ENCODE data around the gene ARHGEF5.
"Not testable (repeated sequence)": the region's sequence is repeated elsewhere in the genome, so short reads cannot be mapped to it uniquely, and the experiment has no call there.

Gene ARHGEF5

DNA sequence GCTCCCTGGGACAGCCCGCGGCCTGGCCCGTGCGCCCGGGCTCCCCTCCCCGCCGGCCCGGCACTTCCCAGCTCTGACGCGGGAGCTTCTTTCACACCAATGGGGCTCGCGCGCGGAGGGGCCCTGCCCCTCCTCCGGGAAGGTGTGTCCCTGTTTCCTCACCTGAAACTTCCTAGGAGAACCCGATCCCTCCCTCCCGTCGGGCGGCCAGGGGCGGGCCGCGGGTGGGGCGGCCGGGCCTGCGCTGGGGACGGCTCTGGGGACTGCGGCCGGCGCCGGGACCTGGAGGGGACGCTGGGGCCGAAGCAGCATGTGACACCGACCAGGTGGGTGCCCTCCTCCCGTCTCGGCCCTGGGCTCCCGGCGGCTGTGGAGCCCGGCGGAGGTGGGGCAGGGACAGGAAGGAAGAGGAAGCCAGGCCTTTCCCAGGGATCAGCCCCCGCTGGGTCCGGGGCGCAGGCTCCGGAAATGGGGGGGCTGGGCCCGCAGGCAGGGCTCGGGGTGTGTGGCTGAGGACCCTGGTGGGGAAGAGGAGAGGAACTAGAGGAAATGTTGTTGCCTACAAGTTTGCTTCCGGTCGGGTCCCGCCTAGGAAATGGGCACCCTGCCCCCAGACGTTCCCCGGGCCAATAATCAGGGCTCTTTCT, at the start of gene ARHGEF5:
ARHGEF5 (plus strand) TSS at position 227 of the 647 bp plus-strand sequence. CDS start 7,268 bp downstream, outside the sequence.
- not testable (repeated sequence) for H3K27me3 ChIP-seq (ENCODE audit: control insufficient read depth in 2 of 2, insufficient read depth in 2 of 2, low read length in 2 of 2); H3K9ac ChIP-seq (ENCODE audit: low read depth in 1 of 2, low read length in 2 of 2); H3K9me3 ChIP-seq (ENCODE audit: control insufficient read depth in 2 of 2, low read length in 2 of 2); H3K4me1 ChIP-seq (ENCODE audit: control insufficient read depth in 2 of 2, insufficient read depth in 2 of 2, low read length in 2 of 2); H3K27ac ChIP-seq (ENCODE audit: low read depth in 2 of 2, low read length in 2 of 2); H3K36me3 ChIP-seq (ENCODE audit: control insufficient read depth in 2 of 2, insufficient read depth in 2 of 2, low read length in 2 of 2)
- peak within 1 kb of the TSS in 1 of 2 donors; percentile 20 for H3K4me3 ChIP-seq (ENCODE audit: low read length in 2 of 2)

DNA sequence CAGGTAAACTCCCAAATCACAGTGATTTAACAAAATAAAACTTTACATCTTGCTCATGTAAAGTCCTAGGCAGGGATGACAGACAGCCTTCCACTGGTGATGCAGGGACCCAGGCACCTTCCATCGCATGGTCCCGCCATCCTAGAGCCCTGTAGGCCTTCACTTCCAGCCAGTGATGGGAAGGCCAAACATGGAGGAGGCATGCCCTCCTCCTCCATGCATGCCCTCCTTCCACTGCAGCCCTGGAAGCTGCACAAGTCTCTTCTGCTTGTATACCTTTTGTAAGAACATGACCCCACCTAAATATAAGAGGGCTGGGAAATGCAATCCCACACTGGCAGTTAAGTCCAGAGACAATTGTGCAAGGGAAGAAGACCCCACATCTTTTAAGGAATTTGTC, 45.5 kb upstream of the ARHGEF5 start:
- not testable (repeated sequence) for H3K9me3 ChIP-seq (ENCODE audit: control insufficient read depth in 2 of 2, low read length in 2 of 2); H3K4me3 ChIP-seq (ENCODE audit: low read length in 2 of 2); H3K4me1 ChIP-seq (ENCODE audit: control insufficient read depth in 2 of 2, insufficient read depth in 2 of 2, low read length in 2 of 2); H3K36me3 ChIP-seq (ENCODE audit: control insufficient read depth in 2 of 2, insufficient read depth in 2 of 2, low read length in 2 of 2); H3K9ac ChIP-seq (ENCODE audit: low read depth in 1 of 2, low read length in 2 of 2); H3K27ac ChIP-seq (ENCODE audit: low read depth in 2 of 2, low read length in 2 of 2); H3K27me3 ChIP-seq (ENCODE audit: control insufficient read depth in 2 of 2, insufficient read depth in 2 of 2, low read length in 2 of 2)

DNA sequence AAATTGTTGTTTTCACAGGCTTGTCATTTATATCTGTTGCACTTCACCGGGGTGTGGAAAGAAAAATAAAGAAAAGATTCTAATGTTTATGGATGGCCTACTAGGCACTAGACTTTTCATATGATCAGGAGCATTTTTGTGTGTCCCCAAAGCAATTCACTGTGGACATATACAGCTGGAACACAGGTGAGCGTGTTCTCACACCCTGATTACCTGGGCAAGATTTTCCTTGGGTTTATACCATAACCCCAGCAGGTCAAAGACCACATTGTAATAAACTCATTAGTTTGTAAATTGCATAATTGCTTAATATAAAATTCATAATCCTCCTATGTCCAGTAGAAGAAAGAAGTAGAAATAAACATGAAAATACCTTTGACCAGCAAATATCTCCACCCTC, 44.0 kb upstream of the ARHGEF5 start:
- H3K9ac ChIP-seq (ENCODE audit: low read depth in 1 of 2, low read length in 2 of 2); H3K4me1 ChIP-seq (ENCODE audit: control insufficient read depth in 2 of 2, insufficient read depth in 2 of 2, low read length in 2 of 2); H3K27me3 ChIP-seq (ENCODE audit: control insufficient read depth in 2 of 2, insufficient read depth in 2 of 2, low read length in 2 of 2); H3K36me3 ChIP-seq (ENCODE audit: control insufficient read depth in 2 of 2, insufficient read depth in 2 of 2, low read length in 2 of 2); H3K4me3 ChIP-seq (ENCODE audit: low read length in 2 of 2); H3K9me3 ChIP-seq (ENCODE audit: control insufficient read depth in 2 of 2, low read length in 2 of 2); H3K27ac ChIP-seq (ENCODE audit: low read depth in 2 of 2, low read length in 2 of 2): not testable (repeated sequence)

DNA sequence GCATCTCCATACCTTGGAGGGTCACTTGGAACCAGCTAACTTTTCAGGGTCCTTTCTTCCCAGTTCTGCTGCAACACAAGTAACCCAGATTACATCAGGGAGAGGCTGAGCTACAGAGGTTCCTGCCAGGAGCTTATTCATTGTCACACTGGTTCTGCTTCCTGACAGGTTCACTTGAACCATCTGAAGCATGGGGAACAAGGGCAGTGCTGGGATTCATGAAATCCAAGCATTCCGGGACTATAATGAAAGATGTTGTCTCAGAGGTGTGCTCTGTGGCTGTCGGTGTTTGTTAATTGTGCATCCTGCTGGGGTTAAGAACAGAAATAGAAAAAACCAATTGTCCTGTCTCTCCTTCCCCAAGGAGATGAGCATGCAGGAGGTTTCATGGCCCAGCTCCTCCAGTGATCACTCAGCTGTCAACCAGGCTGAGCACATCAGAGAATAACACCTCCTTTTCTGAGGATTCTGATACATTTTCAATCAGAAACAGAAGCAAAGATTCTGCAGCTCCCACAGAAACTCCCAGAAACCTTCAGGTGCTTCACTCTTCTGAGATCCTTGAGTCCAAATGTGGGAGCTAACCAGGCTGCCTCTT, 43.2 kb upstream of the ARHGEF5 start, which contains the start of gene OR2A1:
OR2A1 (plus strand) TSS at position 548 of the 598 bp plus-strand sequence. CDS start 5,706 bp downstream, outside the sequence.
- H3K27me3 ChIP-seq (ENCODE audit: control insufficient read depth in 2 of 2, insufficient read depth in 2 of 2, low read length in 2 of 2); H3K27ac ChIP-seq (ENCODE audit: low read depth in 2 of 2, low read length in 2 of 2); H3K9ac ChIP-seq (ENCODE audit: low read depth in 1 of 2, low read length in 2 of 2); H3K9me3 ChIP-seq (ENCODE audit: control insufficient read depth in 2 of 2, low read length in 2 of 2); H3K4me1 ChIP-seq (ENCODE audit: control insufficient read depth in 2 of 2, insufficient read depth in 2 of 2, low read length in 2 of 2); H3K4me3 ChIP-seq (ENCODE audit: low read length in 2 of 2); H3K36me3 ChIP-seq (ENCODE audit: control insufficient read depth in 2 of 2, insufficient read depth in 2 of 2, low read length in 2 of 2): not testable (repeated sequence)

DNA sequence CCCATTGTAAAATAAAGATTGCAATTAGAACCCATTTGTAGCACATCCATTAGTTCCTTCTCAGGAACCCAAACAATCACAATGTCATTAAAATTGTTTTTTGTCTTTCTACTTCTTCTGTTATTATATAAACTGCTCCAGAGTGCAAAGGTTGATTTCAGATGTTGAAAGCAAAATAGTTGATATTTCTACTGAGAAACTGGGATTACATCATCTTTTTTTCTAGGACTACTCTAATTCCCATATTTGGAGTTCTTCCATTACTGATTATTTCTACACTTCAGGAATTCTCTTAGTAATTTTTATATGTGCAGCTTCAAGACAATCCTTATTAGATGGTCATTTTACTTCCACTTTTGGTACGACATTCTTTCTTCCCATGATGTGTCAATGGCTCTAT, 37.7 kb upstream of the ARHGEF5 start:
- H3K9ac ChIP-seq (ENCODE audit: low read depth in 1 of 2, low read length in 2 of 2); H3K27ac ChIP-seq (ENCODE audit: low read depth in 2 of 2, low read length in 2 of 2); H3K36me3 ChIP-seq (ENCODE audit: control insufficient read depth in 2 of 2, insufficient read depth in 2 of 2, low read length in 2 of 2); H3K27me3 ChIP-seq (ENCODE audit: control insufficient read depth in 2 of 2, insufficient read depth in 2 of 2, low read length in 2 of 2); H3K4me1 ChIP-seq (ENCODE audit: control insufficient read depth in 2 of 2, insufficient read depth in 2 of 2, low read length in 2 of 2); H3K9me3 ChIP-seq (ENCODE audit: control insufficient read depth in 2 of 2, low read length in 2 of 2); H3K4me3 ChIP-seq (ENCODE audit: low read length in 2 of 2): not testable (repeated sequence)

DNA sequence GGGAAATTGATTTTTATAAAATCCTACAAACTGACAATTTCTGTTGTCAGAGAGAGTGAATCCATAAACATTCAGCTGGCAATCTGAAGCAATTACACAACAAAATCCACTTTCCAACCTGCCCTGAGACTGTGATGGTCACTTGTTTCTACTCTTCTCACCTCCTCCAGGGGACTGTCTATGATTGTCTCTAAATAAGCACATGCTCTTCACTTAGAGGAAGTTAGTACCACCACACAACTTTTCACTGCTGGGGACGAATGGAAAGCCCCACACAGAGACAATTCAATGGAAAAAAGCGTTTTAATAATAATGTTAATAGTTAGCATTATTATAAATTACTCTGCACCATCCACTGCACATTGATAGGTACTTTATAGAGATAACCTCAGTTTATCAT, 35.7 kb upstream of the ARHGEF5 start:
- not testable (repeated sequence) for H3K27me3 ChIP-seq (ENCODE audit: control insufficient read depth in 2 of 2, insufficient read depth in 2 of 2, low read length in 2 of 2); H3K36me3 ChIP-seq (ENCODE audit: control insufficient read depth in 2 of 2, insufficient read depth in 2 of 2, low read length in 2 of 2); H3K4me1 ChIP-seq (ENCODE audit: control insufficient read depth in 2 of 2, insufficient read depth in 2 of 2, low read length in 2 of 2); H3K27ac ChIP-seq (ENCODE audit: low read depth in 2 of 2, low read length in 2 of 2); H3K9me3 ChIP-seq (ENCODE audit: control insufficient read depth in 2 of 2, low read length in 2 of 2); H3K4me3 ChIP-seq (ENCODE audit: low read length in 2 of 2); H3K9ac ChIP-seq (ENCODE audit: low read depth in 1 of 2, low read length in 2 of 2)

DNA sequence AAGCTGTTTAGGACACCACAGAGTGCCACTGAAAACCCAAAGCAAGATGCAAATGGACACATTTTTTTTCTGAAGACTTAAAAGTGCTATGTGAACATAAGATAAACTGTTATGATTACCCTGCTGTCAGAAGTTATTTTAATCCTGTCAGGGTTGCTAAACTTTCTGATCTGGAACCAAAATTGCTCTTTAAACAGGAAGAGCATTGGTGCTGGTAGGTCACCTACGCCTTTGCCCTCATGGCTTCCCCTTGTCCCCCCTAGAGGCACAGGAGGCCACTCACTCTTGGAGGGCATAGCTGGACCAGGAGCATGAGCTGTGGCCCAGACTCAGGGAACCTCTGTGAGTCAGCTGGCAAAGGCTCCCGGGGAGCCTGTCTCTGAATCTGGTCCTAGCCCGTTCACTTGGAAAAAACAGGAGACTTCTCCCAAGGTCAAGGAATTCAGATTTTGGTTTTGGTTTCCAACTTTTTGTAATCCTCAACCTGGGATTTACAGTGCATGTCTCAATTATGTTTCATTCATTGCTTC, 33.5 kb upstream of the ARHGEF5 start:
- not testable (repeated sequence) for H3K27me3 ChIP-seq (ENCODE audit: control insufficient read depth in 2 of 2, insufficient read depth in 2 of 2, low read length in 2 of 2); H3K9me3 ChIP-seq (ENCODE audit: control insufficient read depth in 2 of 2, low read length in 2 of 2); H3K4me1 ChIP-seq (ENCODE audit: control insufficient read depth in 2 of 2, insufficient read depth in 2 of 2, low read length in 2 of 2); H3K9ac ChIP-seq (ENCODE audit: low read depth in 1 of 2, low read length in 2 of 2); H3K27ac ChIP-seq (ENCODE audit: low read depth in 2 of 2, low read length in 2 of 2); H3K36me3 ChIP-seq (ENCODE audit: control insufficient read depth in 2 of 2, insufficient read depth in 2 of 2, low read length in 2 of 2); H3K4me3 ChIP-seq (ENCODE audit: low read length in 2 of 2)

DNA sequence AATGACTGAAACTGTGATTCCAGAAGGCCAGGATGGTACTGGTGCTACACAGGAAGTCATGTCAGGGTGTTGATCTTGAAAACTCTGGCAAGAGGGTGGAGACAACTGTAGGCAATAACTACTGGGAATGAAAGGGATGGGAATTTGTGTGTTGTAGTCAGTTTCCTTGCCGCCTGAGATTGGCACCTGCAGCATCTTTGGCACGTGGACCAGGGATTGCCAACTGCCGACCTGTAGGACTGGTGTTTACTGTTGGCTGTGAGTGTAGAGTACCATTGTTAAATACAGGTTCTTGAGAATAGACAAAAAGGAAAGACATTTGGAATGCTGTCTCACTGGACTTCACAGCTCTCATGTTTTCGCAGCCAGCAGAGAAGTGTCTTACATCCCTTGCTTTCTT, 31.8 kb upstream of the ARHGEF5 start:
- H3K9ac ChIP-seq (ENCODE audit: low read depth in 1 of 2, low read length in 2 of 2); H3K27ac ChIP-seq (ENCODE audit: low read depth in 2 of 2, low read length in 2 of 2); H3K4me1 ChIP-seq (ENCODE audit: control insufficient read depth in 2 of 2, insufficient read depth in 2 of 2, low read length in 2 of 2); H3K4me3 ChIP-seq (ENCODE audit: low read length in 2 of 2); H3K9me3 ChIP-seq (ENCODE audit: control insufficient read depth in 2 of 2, low read length in 2 of 2); H3K36me3 ChIP-seq (ENCODE audit: control insufficient read depth in 2 of 2, insufficient read depth in 2 of 2, low read length in 2 of 2); H3K27me3 ChIP-seq (ENCODE audit: control insufficient read depth in 2 of 2, insufficient read depth in 2 of 2, low read length in 2 of 2): not testable (repeated sequence)

DNA sequence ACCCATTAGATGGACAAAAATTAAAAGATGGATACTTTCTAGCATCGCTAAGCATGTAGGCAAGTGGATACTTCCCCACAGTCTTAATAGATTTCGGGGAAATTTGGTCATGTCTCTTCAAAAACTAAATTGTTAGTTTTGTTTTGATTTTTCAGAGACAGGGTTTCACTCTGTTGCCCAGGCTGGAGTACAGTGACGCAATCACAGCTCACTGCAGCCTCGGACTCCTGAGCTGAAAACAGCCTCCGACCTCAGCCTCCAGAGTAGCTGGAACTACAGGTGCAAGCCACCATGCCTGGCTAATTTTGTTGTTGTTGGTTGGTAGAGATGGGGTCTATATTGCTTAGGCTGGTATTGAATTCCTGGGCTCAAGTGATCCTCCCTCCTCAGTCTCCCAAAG, 29.3 kb upstream of the ARHGEF5 start:
- not testable (repeated sequence) for H3K4me3 ChIP-seq (ENCODE audit: low read length in 2 of 2); H3K9ac ChIP-seq (ENCODE audit: low read depth in 1 of 2, low read length in 2 of 2); H3K4me1 ChIP-seq (ENCODE audit: control insufficient read depth in 2 of 2, insufficient read depth in 2 of 2, low read length in 2 of 2); H3K27ac ChIP-seq (ENCODE audit: low read depth in 2 of 2, low read length in 2 of 2); H3K9me3 ChIP-seq (ENCODE audit: control insufficient read depth in 2 of 2, low read length in 2 of 2); H3K27me3 ChIP-seq (ENCODE audit: control insufficient read depth in 2 of 2, insufficient read depth in 2 of 2, low read length in 2 of 2); H3K36me3 ChIP-seq (ENCODE audit: control insufficient read depth in 2 of 2, insufficient read depth in 2 of 2, low read length in 2 of 2)

DNA sequence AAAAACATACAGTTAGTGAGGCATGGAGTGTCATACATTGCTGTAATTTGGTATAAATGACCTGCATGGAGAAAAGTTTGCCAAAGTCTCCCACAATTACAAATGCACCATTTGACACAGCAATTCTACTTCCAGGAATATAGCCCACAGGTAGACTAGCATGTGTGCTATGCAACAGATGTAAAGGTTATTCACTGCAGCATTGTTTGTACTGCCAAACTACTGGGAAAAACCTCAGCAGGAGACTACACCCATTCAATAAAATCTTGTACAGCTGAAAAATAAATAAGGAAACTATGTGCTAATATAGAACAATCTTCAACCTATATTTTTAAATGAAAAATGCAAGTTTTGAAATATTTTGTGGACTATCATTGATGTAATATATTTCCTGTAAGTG, 25.2 kb upstream of the ARHGEF5 start:
- not testable (repeated sequence) for H3K27ac ChIP-seq (ENCODE audit: low read depth in 2 of 2, low read length in 2 of 2); H3K36me3 ChIP-seq (ENCODE audit: control insufficient read depth in 2 of 2, insufficient read depth in 2 of 2, low read length in 2 of 2); H3K4me3 ChIP-seq (ENCODE audit: low read length in 2 of 2); H3K9me3 ChIP-seq (ENCODE audit: control insufficient read depth in 2 of 2, low read length in 2 of 2); H3K27me3 ChIP-seq (ENCODE audit: control insufficient read depth in 2 of 2, insufficient read depth in 2 of 2, low read length in 2 of 2); H3K9ac ChIP-seq (ENCODE audit: low read depth in 1 of 2, low read length in 2 of 2); H3K4me1 ChIP-seq (ENCODE audit: control insufficient read depth in 2 of 2, insufficient read depth in 2 of 2, low read length in 2 of 2)

Measured in mucosa of rectum (tissue), 2 donors.